Omental fat pad (tissue), 4 donors: ENCODE data around the gene SRSF7. TPM values are rescaled to one million over a fixed set of nuclear protein-coding genes. Genes with fewer than 3 reads are reported as not detected.
"Not testable (repeated sequence)": the region's sequence is repeated elsewhere in the genome, so short reads cannot be mapped to it uniquely, and the experiment has no call there.

Experiments
- ATAC-seq: fragments of 150-250 bp; one replicate; pipeline ENCODE4 v1.9.1; 2016; ENCODE audit warnings: mild to moderate bottlenecking, moderate library complexity; ENCODE audit not compliant: low FRiP score
- DNase-seq: peaks from one replicate; pipeline ENCODE4 v3.0.0-alpha.2; 2019; ENCODE audit warnings: low spot score
- total RNA-seq, 4 donors: library from RNA; depleted of rRNA; stranded (reverse); fragments of >200 nt; gene quantifications; one replicate each; pipeline ENCODE4 v1.1.0, GENCODE V29; 2016
- TF ChIP-seq, protein P1 (sequence below), 3 donors: fragments of 450-650 bp; IDR thresholded peaks; one replicate each; pipeline ENCODE4 v1.5.1; 2016 to 2017; ENCODE audit warnings: antibody characterized with exemption in 3 of 3, mild to moderate bottlenecking in 3 of 3, moderate library complexity in 2 of 3

SRSF7 gene
- total RNA-seq, 4 donors from 2014 or later = 105 to 234 (median 129) TPM

DNA sequence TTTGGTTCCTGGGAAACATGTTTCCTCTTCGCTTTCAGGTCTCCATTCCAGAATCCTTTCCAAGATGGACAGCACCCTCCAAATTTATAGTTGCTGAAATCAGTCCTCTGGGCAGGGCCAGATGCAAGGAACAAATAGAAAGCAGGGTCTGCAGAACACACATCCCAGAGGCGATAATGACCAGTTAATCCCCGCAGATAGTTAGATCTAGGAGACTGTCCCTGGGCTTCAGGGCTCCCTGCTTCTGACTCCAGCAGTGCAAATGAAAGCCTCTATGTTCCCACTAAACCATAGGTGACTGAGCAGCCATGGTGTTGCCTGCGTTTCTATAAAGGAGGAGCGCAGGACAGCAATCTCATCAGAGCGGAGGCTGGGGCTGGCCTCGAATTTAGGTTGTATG, 38.7 kb downstream of the SRSF7 start:
- DNase-seq (no peak), ATAC-seq (no peak)

DNA sequence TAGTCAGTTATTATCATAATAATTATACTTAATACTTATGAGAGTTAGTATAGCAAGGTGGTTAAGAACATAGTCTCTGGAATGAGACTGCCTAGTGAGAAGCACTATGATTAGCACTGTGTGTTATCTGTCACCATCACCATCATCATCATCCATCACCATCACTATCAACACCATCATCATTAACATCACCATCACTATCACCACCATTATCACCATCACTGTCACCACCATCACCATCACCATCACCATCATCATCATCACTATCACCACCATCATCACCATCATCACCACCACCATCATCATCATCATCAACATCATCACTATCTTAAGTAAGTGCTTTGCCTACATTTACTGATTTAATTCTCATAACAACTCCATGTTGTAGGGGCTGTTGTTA, 39.6 kb downstream of the SRSF7 start:
- TF ChIP-seq, protein P1, sequence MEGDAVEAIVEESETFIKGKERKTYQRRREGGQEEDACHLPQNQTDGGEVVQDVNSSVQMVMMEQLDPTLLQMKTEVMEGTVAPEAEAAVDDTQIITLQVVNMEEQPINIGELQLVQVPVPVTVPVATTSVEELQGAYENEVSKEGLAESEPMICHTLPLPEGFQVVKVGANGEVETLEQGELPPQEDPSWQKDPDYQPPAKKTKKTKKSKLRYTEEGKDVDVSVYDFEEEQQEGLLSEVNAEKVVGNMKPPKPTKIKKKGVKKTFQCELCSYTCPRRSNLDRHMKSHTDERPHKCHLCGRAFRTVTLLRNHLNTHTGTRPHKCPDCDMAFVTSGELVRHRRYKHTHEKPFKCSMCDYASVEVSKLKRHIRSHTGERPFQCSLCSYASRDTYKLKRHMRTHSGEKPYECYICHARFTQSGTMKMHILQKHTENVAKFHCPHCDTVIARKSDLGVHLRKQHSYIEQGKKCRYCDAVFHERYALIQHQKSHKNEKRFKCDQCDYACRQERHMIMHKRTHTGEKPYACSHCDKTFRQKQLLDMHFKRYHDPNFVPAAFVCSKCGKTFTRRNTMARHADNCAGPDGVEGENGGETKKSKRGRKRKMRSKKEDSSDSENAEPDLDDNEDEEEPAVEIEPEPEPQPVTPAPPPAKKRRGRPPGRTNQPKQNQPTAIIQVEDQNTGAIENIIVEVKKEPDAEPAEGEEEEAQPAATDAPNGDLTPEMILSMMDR (IDR thresholded peaks at IDR 0.05) = no peak
- ATAC-seq = no peak
- no peak for DNase-seq

More for the DNA sequence above, 38.7 kb downstream of the SRSF7 start:
- TF ChIP-seq, protein P1 (IDR thresholded peaks at IDR 0.05) = no peak

DNA sequence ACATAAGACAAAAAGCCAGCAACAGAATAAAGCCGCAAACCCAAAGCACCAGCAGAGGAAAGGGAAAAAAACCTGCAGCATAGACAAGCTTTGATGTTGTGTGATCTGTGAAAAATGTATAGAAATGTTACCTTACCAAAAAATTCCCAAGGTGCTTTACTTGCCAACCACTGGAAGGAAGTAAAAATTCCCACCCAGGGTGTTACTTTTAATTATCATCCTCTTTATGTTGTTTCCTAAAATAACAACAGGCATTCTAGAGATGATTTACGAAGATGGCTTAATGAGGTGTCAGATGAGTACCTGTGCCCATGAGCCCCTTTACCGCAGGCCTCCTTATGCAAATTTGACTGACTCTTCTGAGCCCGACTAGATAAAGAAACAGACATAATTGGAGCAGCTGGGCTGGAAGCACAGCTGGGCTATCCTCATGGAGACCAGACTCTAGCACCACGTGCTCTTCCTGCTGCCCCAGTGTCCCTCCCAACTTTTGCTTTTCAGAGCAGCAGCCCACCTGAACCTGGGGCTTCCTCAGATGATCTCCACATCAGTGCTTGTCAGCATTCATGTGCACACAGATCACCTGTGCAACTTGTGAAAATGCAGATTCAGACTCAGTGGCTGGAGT, 41.5 kb downstream of the SRSF7 start:
- TF ChIP-seq, protein P1 (IDR thresholded peaks at IDR 0.05) = no peak
- ATAC-seq (no peak), DNase-seq (no peak)

DNA sequence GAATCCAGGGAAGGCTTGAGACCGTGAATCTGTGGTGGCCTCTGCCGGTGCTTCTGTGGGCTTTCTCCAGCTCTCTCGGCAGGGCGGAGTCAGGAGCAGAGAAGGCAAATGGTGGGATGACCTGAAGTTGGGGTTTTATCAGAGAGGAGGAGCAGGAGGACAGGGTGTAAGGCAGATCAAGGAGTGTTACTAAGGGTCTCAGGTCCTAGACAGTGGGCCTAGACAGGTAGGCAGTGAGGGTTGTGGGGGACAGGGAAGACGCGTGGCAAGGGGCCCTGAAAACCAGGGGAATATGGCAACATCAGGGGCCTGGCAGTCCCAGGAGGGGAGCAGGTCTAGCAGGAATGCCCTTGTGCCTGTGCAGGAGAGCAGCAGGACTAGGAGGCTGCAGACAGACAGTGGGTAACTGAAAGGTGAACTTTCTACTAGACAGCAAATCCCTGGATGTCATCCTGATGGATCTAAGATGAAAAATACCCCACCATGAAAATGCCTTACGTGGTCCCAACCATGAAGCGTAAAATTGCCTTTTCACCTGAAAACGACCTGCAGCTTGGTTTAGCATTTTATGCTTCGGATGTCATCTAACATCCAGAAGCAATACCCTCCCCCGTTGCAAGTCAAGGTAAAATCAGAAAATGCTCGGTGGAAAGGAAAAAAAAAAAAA, 42.1 kb downstream of the SRSF7 start:
- DNase-seq = no peak
- no peak for ATAC-seq

DNA sequence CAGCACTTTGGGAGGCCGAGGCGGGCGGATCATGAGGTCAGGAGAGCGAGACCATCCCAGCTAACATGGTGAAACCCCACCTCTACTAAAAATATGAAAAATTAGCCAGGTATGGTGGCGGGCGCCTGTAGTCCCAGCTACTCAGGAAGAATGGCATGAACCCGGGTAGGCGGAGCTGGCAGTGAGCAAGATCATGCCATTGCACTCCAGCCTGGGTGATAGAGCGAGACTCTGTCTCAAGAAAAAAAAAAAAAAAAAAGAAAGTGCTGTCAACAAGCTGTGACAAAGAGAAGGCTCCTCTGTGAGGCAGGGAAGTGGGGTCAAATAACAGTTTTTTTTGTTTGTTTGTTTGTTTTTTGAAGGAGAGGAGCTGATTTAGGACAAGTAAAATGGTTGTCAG, 42.7 kb downstream of the SRSF7 start:
- DNase-seq, ATAC-seq: not testable (repeated sequence)

More for the DNA sequence above, 42.1 kb downstream of the SRSF7 start:
- TF ChIP-seq, protein P1 (IDR thresholded peaks at IDR 0.05) = no peak

DNA sequence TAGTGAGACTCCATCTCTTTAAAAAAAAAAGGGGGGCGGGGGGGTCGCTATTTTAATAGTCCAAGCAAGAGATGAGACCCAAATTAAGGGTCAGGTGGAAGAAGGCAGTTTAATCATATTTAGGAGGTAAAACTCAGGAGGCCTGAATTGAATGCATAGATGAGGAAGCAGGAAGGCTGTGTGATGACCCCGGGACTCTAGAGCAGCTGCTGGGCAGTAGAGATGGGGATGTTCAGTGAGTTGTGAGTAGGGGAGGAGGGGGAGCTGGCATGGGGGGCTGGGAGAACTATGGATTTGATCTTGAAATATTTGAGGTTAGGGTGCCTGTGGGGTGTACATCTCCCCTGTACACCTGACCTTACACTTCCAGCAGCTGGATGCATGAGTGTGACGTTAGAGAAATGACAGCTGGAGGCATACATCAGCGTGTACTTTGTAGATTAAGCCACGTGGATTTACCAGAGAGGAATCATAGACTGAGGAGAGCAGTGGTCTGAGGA, 44.3 kb downstream of the SRSF7 start:
- no peak for ATAC-seq
- TF ChIP-seq, protein P1 (IDR thresholded peaks at IDR 0.05) = no peak
- DNase-seq = no peak

DNA sequence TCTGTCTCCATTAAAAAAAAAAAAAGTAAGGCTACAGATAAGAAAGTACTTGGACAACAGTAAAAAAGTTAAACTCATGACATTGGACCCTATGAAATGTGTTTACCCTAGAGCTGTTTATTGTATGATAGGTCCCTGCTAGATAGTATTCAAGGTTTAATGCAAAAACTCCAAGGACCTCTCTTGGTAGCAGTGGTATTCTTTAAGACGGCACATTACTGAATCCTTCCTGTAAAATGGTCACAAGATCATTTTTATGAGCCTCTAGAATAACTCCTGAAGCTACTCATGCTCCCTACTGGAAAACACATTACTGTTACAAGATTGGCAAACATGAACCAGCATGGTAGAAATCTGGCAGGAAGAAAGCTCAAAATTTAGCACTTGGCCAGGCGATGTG, 46.5 kb downstream of the SRSF7 start:
- ATAC-seq (no peak), DNase-seq (no peak)
- TF ChIP-seq, protein P1 (IDR thresholded peaks at IDR 0.05) = no peak

DNA sequence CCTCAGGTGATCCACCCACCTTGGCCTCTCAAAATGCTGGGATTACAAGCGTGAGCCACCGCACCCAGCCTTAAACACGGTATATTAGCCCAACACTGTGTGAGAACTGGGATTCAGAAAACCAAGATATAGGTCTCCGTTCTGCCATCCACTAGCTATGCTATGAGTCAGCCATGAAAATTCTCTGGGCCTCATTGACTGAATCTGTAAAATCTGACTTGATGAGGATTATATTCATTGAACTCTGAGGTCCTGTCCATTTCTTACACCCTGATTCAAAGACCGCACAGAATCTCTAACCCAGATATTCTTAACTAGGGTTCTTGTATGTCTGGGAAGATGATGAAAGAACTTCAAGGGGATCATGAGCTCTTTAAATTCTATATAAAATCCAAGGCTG, 47.8 kb downstream of the SRSF7 start:
- not testable (repeated sequence) for DNase-seq, ATAC-seq
